ENCODE data around the gene ZNF555. TPM values are rescaled to one million over a fixed set of nuclear protein-coding genes. Genes with fewer than 3 reads are reported as not detected.

ZNF555 gene
- total and polyA plus RNA-seq, 2 of the 13 experiments (the other 11 are each of a cell fraction or from before 2014, with no cell fraction given), result 5.0 to 8.0 TPM

DNA sequence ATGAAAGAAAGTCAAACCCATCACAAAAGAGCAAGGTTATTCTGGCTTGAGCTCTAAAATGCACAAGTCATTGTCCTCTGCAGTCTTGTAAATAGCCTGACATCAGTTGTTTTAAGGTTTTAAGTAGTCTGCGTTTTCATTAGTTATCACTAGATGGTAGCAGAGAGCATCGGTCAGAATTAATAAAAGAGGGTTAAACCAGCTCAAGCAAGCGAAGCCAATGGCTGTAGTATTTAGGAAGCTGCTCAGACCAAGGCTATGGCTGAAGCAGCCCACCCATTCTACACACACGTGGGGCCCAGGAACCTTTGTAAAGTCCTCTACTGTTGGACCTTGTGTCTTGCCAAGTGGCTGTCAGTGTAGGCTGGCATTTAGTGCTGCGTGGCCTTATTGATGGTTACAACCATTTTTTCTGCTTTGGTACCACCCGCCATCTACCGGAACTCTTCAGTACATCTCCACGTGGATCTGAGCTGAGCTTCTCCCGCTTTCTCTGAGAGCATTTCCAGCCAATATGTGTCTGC is 46.2 kb downstream of the ZNF555 start (continued):
- 0 out of 2 replicates have a peak, but pooled peaks have one; percentile 34 for TF ChIP-seq FOXC1 (CRISPR knock-in tag; IDR thresholded peaks at IDR 0.05; ENCODE audit: borderline replicate concordance)
- TF ChIP-seq HDAC2 (CRISPR knock-in tag; IDR thresholded peaks at IDR 0.05), result no peak
- TF ChIP-seq, protein P1, sequence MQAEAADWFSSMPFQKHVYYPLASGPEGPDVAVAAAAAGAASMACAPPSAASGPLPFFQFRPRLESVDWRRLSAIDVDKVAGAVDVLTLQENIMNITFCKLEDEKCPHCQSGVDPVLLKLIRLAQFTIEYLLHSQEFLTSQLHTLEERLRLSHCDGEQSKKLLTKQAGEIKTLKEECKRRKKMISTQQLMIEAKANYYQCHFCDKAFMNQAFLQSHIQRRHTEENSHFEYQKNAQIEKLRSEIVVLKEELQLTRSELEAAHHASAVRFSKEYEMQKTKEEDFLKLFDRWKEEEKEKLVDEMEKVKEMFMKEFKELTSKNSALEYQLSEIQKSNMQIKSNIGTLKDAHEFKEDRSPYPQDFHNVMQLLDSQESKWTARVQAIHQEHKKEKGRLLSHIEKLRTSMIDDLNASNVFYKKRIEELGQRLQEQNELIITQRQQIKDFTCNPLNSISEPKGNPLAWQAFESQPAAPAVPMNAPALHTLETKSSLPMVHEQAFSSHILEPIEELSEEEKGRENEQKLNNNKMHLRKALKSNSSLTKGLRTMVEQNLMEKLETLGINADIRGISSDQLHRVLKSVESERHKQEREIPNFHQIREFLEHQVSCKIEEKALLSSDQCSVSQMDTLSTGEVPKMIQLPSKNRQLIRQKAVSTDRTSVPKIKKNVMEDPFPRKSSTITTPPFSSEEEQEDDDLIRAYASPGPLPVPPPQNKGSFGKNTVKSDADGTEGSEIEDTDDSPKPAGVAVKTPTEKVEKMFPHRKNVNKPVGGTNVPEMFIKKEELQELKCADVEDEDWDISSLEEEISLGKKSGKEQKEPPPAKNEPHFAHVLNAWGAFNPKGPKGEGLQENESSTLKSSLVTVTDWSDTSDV (CRISPR knock-in tag; IDR thresholded peaks at IDR 0.05), result no peak
- no peak for TF ChIP-seq SNRNP70 (IDR thresholded peaks at IDR 0.05; ENCODE audit: low read depth, low read length)
- no peak for TF ChIP-seq KDM5B (CRISPR knock-in tag; IDR thresholded peaks at IDR 0.05; ENCODE audit: borderline replicate concordance)
- no peak for TF ChIP-seq NFATC3 (CRISPR knock-in tag; IDR thresholded peaks at IDR 0.05)
- TF ChIP-seq SNAPC2 (CRISPR knock-in tag; IDR thresholded peaks at IDR 0.05), result no peak
- no peak for TF ChIP-seq FOXA1 (IDR thresholded peaks at IDR 0.05)
- 0 out of 2 replicates have a peak, but pooled peaks have one; percentile 28 for TF ChIP-seq FOXA1 (CRISPR knock-in tag; IDR thresholded peaks at IDR 0.05)
- TF ChIP-seq, protein P2, sequence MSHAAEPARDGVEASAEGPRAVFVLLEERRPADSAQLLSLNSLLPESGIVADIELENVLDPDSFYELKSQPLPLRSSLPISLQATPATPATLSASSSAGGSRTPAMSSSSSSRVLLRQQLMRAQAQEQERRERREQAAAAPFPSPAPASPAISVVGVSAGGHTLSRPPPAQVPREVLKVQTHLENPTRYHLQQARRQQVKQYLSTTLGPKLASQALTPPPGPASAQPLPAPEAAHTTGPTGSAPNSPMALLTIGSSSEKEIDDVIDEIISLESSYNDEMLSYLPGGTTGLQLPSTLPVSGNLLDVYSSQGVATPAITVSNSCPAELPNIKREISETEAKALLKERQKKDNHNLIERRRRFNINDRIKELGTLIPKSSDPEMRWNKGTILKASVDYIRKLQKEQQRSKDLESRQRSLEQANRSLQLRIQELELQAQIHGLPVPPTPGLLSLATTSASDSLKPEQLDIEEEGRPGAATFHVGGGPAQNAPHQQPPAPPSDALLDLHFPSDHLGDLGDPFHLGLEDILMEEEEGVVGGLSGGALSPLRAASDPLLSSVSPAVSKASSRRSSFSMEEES (CRISPR knock-in tag; IDR thresholded peaks at IDR 0.05), result no peak
- TF ChIP-seq, protein P3, sequence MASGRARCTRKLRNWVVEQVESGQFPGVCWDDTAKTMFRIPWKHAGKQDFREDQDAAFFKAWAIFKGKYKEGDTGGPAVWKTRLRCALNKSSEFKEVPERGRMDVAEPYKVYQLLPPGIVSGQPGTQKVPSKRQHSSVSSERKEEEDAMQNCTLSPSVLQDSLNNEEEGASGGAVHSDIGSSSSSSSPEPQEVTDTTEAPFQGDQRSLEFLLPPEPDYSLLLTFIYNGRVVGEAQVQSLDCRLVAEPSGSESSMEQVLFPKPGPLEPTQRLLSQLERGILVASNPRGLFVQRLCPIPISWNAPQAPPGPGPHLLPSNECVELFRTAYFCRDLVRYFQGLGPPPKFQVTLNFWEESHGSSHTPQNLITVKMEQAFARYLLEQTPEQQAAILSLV (CRISPR knock-in tag; IDR thresholded peaks at IDR 0.05; ENCODE audit: borderline replicate concordance), result no peak
- TF ChIP-seq ZNF816 (CRISPR knock-in tag; IDR thresholded peaks at IDR 0.05; ENCODE audit: borderline replicate concordance), result no peak
- TF ChIP-seq REL (CRISPR knock-in tag; conservative IDR thresholded peaks at IDR 0.05), result no peak
- no peak for TF ChIP-seq CREB1 (IDR thresholded peaks at IDR 0.05)
- 0 out of 2 replicates have a peak, but pooled peaks have one; percentile 34 for TF ChIP-seq CREB1 (CRISPR knock-in tag; IDR thresholded peaks at IDR 0.05)
- no peak for TF ChIP-seq ZNF777 (CRISPR knock-in tag; IDR thresholded peaks at IDR 0.05)
- TF ChIP-seq KDM4B (CRISPR knock-in tag; IDR thresholded peaks at IDR 0.05), result no peak
- peak; percentile 26; the same call in 1 of the 2 replicates for TF ChIP-seq TAF1 (CRISPR knock-in tag; IDR thresholded peaks at IDR 0.05)
- no peak for TF ChIP-seq ZNF589 (CRISPR knock-in tag; conservative IDR thresholded peaks at IDR 0.05)
- TF ChIP-seq ZC3H13 (CRISPR knock-in tag; IDR thresholded peaks at IDR 0.05), result no peak
- 0 out of 2 replicates have a peak, but pooled peaks have one; percentile 42 for TF ChIP-seq SATB2 (CRISPR knock-in tag; IDR thresholded peaks at IDR 0.05)
- TF ChIP-seq FOXJ3 (CRISPR knock-in tag; IDR thresholded peaks at IDR 0.05; ENCODE audit: borderline replicate concordance), result no peak
- no peak for TF ChIP-seq ZNF839 (CRISPR knock-in tag; IDR thresholded peaks at IDR 0.05; ENCODE audit: borderline replicate concordance)
- TF ChIP-seq CCAR2 (optimal IDR thresholded peaks at IDR 0.05; ENCODE audit: low read depth, low read length), result no peak
- TF ChIP-seq TMF1 (CRISPR knock-in tag; IDR thresholded peaks at IDR 0.05; ENCODE audit: low read depth), result no peak
- TF ChIP-seq KDM2A (CRISPR knock-in tag; IDR thresholded peaks at IDR 0.05; ENCODE audit: borderline replicate concordance, low read depth), result 0 out of 2 replicates have a peak, but pooled peaks have one; percentile 21
- TF ChIP-seq, protein P4, sequence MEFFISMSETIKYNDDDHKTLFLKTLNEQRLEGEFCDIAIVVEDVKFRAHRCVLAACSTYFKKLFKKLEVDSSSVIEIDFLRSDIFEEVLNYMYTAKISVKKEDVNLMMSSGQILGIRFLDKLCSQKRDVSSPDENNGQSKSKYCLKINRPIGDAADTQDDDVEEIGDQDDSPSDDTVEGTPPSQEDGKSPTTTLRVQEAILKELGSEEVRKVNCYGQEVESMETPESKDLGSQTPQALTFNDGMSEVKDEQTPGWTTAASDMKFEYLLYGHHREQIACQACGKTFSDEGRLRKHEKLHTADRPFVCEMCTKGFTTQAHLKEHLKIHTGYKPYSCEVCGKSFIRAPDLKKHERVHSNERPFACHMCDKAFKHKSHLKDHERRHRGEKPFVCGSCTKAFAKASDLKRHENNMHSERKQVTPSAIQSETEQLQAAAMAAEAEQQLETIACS (CRISPR knock-in tag; IDR thresholded peaks at IDR 0.05), result 0 out of 2 replicates have a peak, but pooled peaks have one; percentile 35
